Measurements from ENCODE around the gene MYO18A. TPM values are rescaled to one million over a fixed set of nuclear protein-coding genes. Genes with fewer than 3 reads are reported as not detected.
"Not testable (repeated sequence)": the region's sequence is repeated elsewhere in the genome, so short reads cannot be mapped to it uniquely, and the experiment has no call there.

Gene MYO18A
- total RNA-seq, 1 donor from 2014 or later = 28.8 TPM

GRCh38 chr17:29205047-29205446 lies 24.8 kb upstream of the MYO18A start:
- Mint-ChIP-seq H3K9me3 (ENCODE audit: unreplicated experiment) (no peaks in the 10 kb centered on the region), H3K27ac (ENCODE audit: unreplicated experiment) (no peak overlapping the region), H3K36me3 (ENCODE audit: unreplicated experiment) (no peaks in the 10 kb centered on the region), H3K27me3 (ENCODE audit: unreplicated experiment) (peaks cover 28% of the 10 kb centered on the region), H3K4me1 (ENCODE audit: unreplicated experiment) (peaks cover 2% of the 10 kb centered on the region), H3K4me3 (ENCODE audit: unreplicated experiment) (no peak overlapping the region)
- TF ChIP-seq CTCF (IDR thresholded peaks at IDR 0.05) = no peak
- no peak for DNase-seq (ENCODE audit: extremely low spot score, unreplicated experiment)

DNA sequence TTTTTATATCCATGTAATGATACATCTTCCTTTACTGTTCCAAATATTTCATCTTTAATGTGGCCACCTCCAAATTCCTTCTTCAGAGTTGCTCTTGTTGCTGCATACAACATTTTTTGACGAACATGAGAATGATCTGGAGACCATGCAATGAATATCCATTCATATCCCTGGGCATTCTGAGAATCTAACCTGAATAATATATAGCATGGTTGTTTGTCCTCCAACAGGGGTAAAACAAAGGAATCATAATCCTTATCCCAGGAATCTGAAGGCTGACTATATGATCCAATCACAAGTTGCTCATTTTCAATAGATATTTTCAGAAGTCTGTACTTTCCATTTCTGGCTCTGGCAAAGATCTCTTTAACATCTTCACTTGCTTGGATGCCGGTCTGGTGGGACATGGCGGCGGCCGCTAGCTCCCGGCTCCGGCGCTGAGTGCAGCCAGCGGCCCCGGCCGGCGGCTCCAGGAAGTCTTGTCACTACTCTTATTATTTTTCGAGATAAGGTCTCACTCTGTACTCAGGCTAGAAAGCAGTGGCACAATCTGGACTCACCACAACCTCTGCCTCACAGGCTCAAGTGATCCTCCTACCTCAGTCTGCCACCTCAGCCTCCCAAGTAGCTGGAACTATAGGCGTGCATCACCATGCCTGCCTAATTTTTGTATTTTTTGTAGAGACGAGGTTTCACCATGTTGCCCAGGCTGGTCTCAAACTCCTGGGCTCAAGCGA lies 24.0 kb upstream of the MYO18A start:
- not testable (repeated sequence) for H3K36me3 Mint-ChIP-seq (ENCODE audit: unreplicated experiment); H3K4me1 Mint-ChIP-seq (ENCODE audit: unreplicated experiment); H3K4me3 Mint-ChIP-seq (ENCODE audit: unreplicated experiment); H3K9me3 Mint-ChIP-seq (ENCODE audit: unreplicated experiment); H3K27ac Mint-ChIP-seq (ENCODE audit: unreplicated experiment); DNase-seq (ENCODE audit: extremely low spot score, unreplicated experiment)
- peaks cover 30% of the 10 kb centered on the region for H3K27me3 Mint-ChIP-seq (ENCODE audit: unreplicated experiment)

GRCh38 chr17:29197516-29198272 lies 17.5 kb upstream of the MYO18A start:
- H3K27ac Mint-ChIP-seq (ENCODE audit: unreplicated experiment) = no peak overlapping the region
- peaks cover 5% of the 10 kb centered on the region for H3K4me1 Mint-ChIP-seq (ENCODE audit: unreplicated experiment)
- no peak for DNase-seq (ENCODE audit: extremely low spot score, unreplicated experiment)
- no peak for TF ChIP-seq CTCF (IDR thresholded peaks at IDR 0.05)
- no peak overlapping the region for H3K4me3 Mint-ChIP-seq (ENCODE audit: unreplicated experiment)
- peaks cover 19% of the 10 kb centered on the region for H3K27me3 Mint-ChIP-seq (ENCODE audit: unreplicated experiment)
- no peaks in the 10 kb centered on the region for H3K36me3 Mint-ChIP-seq (ENCODE audit: unreplicated experiment)
- H3K9me3 Mint-ChIP-seq (ENCODE audit: unreplicated experiment) = no peaks in the 10 kb centered on the region

DNA sequence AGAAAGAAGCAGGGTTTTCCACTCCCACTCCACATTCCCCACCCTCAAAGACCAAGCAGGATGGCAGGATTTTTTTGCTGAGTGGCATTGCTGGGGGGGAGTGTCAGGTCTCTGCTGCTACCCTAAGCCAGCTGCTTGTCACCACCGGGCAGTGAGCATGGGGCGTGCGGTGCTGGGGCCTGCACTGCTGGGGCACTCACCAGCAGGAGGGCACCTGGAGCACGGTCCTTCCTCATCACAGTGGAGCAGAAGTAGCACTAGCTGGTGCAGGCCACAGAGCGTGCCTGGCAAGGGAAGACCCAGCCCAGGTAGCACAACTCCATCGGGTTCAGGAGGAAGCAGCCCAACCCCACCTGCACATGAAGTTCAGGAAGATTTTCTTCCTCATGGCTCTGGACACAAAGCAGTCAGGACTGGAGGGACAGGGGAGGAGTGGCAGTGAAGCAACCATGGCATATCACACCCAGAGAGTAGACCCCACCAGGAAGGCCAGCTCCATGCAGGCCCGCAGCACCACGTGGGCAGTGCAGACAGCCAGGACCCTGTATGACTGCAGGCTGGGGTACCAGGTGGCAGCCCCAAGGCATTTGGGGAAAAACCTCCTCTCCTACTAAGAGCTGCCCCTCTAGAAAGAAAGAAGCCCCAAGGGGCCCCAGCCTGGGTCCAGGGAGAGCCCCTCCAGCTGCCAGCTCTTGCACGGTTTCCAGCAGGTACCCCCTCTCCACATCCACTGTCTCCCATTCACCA lies 16.7 kb upstream of the MYO18A start:
- no peak for DNase-seq (ENCODE audit: extremely low spot score, unreplicated experiment)
- Mint-ChIP-seq H3K36me3 (ENCODE audit: unreplicated experiment) (no peaks in the 10 kb centered on the region), H3K27ac (ENCODE audit: unreplicated experiment) (no peak overlapping the region), H3K27me3 (ENCODE audit: unreplicated experiment) (peaks cover 21% of the 10 kb centered on the region), H3K4me1 (ENCODE audit: unreplicated experiment) (peaks cover 5% of the 10 kb centered on the region), H3K9me3 (ENCODE audit: unreplicated experiment) (no peaks in the 10 kb centered on the region), H3K4me3 (ENCODE audit: unreplicated experiment) (no peak overlapping the region)
- no peak for TF ChIP-seq CTCF (IDR thresholded peaks at IDR 0.05)

DNA sequence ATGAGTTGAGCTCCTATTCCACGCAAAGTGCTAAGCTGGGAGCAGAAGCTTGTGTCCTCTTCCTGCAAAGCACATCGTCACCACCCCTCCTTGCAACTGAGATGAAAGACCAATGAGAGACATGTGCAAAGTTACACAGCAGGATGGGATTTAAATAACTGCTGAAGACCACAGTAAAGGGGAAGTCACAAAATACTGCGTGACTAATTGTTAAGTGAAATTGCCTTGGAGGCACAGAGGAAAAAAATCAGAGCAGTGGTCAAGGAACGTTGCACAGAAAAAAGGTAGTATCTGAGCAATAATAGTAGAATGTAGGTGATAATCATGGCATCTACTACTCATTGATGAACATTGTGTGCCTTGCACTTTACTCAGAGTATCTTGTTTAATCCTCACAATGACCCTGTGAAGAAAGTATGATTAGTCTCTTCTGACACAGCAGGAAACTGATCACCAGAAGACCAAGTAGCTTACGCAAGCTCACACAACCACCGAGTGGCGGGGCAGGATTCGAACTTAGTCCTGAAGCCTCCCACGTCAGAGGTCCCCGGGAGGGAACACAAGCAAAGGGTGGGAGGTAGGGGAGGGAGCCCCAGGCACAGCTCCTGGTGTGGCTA lies 15.4 kb upstream of the MYO18A start:
- Mint-ChIP-seq H3K27ac (ENCODE audit: unreplicated experiment) (no peak overlapping the region), H3K4me3 (ENCODE audit: unreplicated experiment) (no peak overlapping the region), H3K36me3 (ENCODE audit: unreplicated experiment) (no peaks in the 10 kb centered on the region), H3K9me3 (ENCODE audit: unreplicated experiment) (no peaks in the 10 kb centered on the region), H3K27me3 (ENCODE audit: unreplicated experiment) (peaks cover 21% of the 10 kb centered on the region), H3K4me1 (ENCODE audit: unreplicated experiment) (peaks cover 5% of the 10 kb centered on the region)
- TF ChIP-seq CTCF (IDR thresholded peaks at IDR 0.05) = no peak
- DNase-seq (ENCODE audit: extremely low spot score, unreplicated experiment) = no peak
